NCI-H446 (cell line): ENCODE results near the gene BGN.

Experiments
- DNase-seq, 2 experiments: peaks; one replicate each; lab custom pipeline; 2025; lab: John Stamatoyannopoulos, UW

Gene BGN

GRCh38 chrX:153526801-153527200 lies 32.0 kb downstream of the BGN start:
- no peak for DNase-seq

- no peak for DNase-seq
Observed at GRCh38 chrX:153527208-153527607, 32.4 kb downstream of the BGN start.

GRCh38 chrX:153530411-153531129 lies 35.8 kb downstream of the BGN start:
- no peak for DNase-seq

- peak in 1 of 2 experiments; percentile 38 for DNase-seq
Observed at GRCh38 chrX:153533091-153533490, 38.3 kb downstream of the BGN start.

- DNase-seq = peak in 1 of 2 experiments; percentile 34
Observed at GRCh38 chrX:153537080-153537479, 42.3 kb downstream of the BGN start.

GRCh38 chrX:153537526-153538295 lies 42.9 kb downstream of the BGN start:
- DNase-seq = peak; percentile 48 to 78

GRCh38 chrX:153538424-153538823 lies 43.6 kb downstream of the BGN start:
- peak in 1 of 2 experiments; percentile 13 for DNase-seq

- peak in 1 of 2 experiments; percentile 53 for DNase-seq
Observed at GRCh38 chrX:153539171-153539978, 44.6 kb downstream of the BGN start.

GRCh38 chrX:153539979-153540358 lies 45.2 kb downstream of the BGN start:
- no peak for DNase-seq

- DNase-seq = no peak
Observed at GRCh38 chrX:153544727-153545126, 49.9 kb downstream of the BGN start.

- no peak for DNase-seq
Observed at GRCh38 chrX:153546386-153546785, 51.6 kb downstream of the BGN start.

GRCh38 chrX:153547195-153547594 lies 52.4 kb downstream of the BGN start:
- no peak for DNase-seq

GRCh38 chrX:153549231-153549630 lies 54.5 kb downstream of the BGN start:
- DNase-seq = no peak

- DNase-seq = no peak
Observed at GRCh38 chrX:153549807-153550206, 55.0 kb downstream of the BGN start.

GRCh38 chrX:153551135-153551534 lies 56.4 kb downstream of the BGN start:
- no peak for DNase-seq

GRCh38 chrX:153554519-153555167 lies 59.9 kb downstream of the BGN start:
- peak in 1 of 2 experiments; percentile 55 for DNase-seq

- no peak for DNase-seq
Observed at GRCh38 chrX:153556767-153557166, 62.0 kb downstream of the BGN start.

GRCh38 chrX:153557618-153558355 lies 63.0 kb downstream of the BGN start:
- no peak for DNase-seq
